BJ (cell line): ENCODE results near the gene PUM1. TPM values are rescaled to one million over a fixed set of nuclear protein-coding genes. Genes with fewer than 3 reads are reported as not detected.

Experiments used
- CTCF ChIA-PET: fragments of 350-600 bp; formaldehyde crosslinking; extraction: SDS; loops from one replicate; lab custom pipeline; 2021; ENCODE audit warnings: antibody characterized with exemption, inconsistent platforms; lab: Yijun Ruan, JAX
- POLR2A ChIA-PET: fragments of 300-600 bp; sonication (Branson Sonifier 250); formaldehyde crosslinking; extraction: SDS; loops from one replicate; lab custom pipeline; 2021; ENCODE audit warnings: antibody characterized with exemption; lab: Charles Lee
- DNase-seq: peaks from one replicate; pipeline ENCODE4 v3.0.0-alpha.2; 2011; ENCODE audit warnings: low read depth
- H3K27me3 ChIP-seq: 2 replicates; pipeline ENCODE4 v1.6.0; 2011; ENCODE audit warnings: low read length; ENCODE audit not compliant: control insufficient read depth, insufficient read depth
- H3K36me3 ChIP-seq: 2 replicates; pipeline ENCODE4 v1.5.1; 2011; ENCODE audit warnings: low read length; ENCODE audit not compliant: control insufficient read depth, insufficient read depth
- H3K4me3 ChIP-seq: 2 replicates; pipeline ENCODE4 v1.5.1; 2011; ENCODE audit warnings: low read depth, mild to moderate bottlenecking, control low read depth, low read length
- polyA plus RNA-seq: library from polyadenylated mRNA; depleted of rRNA; stranded (reverse); fragments of >200 nt; gene quantifications from 2 replicates; pipeline ENCODE4 v1.2.3, GENCODE V29; 2011
- TF ChIP-seq, protein P1 (sequence below): IDR thresholded peaks from 2 replicates; pipeline ENCODE4 v1.5.1; 2011; ENCODE audit warnings: low read depth, mild to moderate bottlenecking, control low read depth, inconsistent platforms, low read length, moderate library complexity; ENCODE audit not compliant: insufficient read depth

Gene PUM1
- polyA plus RNA-seq, 1 experiment: 66.9 TPM

GRCh38 chr1:30919025-30919881, 146.3 kb downstream of the PUM1 start:
- DNase-seq: no peak
- Histone ChIP-seq H3K4me3 (no peak overlapping the region), H3K27me3 (no peaks in the 10 kb centered on the region), H3K36me3 (no peaks in the 10 kb centered on the region)
- CTCF ChIA-PET: interaction anchor here (0.8 to 6.8 kb wide), 9 partner anchors 8 to 199 kb away, joined by 3 to 44 read pairs (median 5); partner anchors contain the start of gene MATN1
- POLR2A ChIA-PET: interaction anchor here (0.7 kb wide), 1 partner anchor 43 kb away, joined by 7 read pairs; no protein-coding TSS in a partner anchor
- TF ChIP-seq, protein P1, sequence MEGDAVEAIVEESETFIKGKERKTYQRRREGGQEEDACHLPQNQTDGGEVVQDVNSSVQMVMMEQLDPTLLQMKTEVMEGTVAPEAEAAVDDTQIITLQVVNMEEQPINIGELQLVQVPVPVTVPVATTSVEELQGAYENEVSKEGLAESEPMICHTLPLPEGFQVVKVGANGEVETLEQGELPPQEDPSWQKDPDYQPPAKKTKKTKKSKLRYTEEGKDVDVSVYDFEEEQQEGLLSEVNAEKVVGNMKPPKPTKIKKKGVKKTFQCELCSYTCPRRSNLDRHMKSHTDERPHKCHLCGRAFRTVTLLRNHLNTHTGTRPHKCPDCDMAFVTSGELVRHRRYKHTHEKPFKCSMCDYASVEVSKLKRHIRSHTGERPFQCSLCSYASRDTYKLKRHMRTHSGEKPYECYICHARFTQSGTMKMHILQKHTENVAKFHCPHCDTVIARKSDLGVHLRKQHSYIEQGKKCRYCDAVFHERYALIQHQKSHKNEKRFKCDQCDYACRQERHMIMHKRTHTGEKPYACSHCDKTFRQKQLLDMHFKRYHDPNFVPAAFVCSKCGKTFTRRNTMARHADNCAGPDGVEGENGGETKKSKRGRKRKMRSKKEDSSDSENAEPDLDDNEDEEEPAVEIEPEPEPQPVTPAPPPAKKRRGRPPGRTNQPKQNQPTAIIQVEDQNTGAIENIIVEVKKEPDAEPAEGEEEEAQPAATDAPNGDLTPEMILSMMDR: no peak

- TF ChIP-seq, protein P1: no peak
- no peaks in the 10 kb centered on the region for H3K36me3 ChIP-seq
- DNase-seq: no peak
- ChIA-PET CTCF (interaction anchor here (1.9 to 8.6 kb wide), 4 partner anchors 115 to 196 kb away, joined by 8 to 548 read pairs (median 176); no protein-coding TSS in a partner anchor), POLR2A (no interaction called here)
- no peaks in the 10 kb centered on the region for H3K27me3 ChIP-seq
- H3K4me3 ChIP-seq: no peak overlapping the region
Measured at GRCh38 chr1:30916296-30916695, 149.2 kb downstream of the PUM1 start.

- no peak overlapping the region for H3K4me3 ChIP-seq
- POLR2A ChIA-PET: no interaction called here
- H3K27me3 ChIP-seq: no peaks in the 10 kb centered on the region
- CTCF ChIA-PET: interaction anchor here (2.2 to 8.6 kb wide), 4 partner anchors 14 to 195 kb away, joined by 10 to 548 read pairs (median 176); no protein-coding TSS in a partner anchor
- no peak for DNase-seq
- TF ChIP-seq, protein P1: no peak
- no peaks in the 10 kb centered on the region for H3K36me3 ChIP-seq
Measured at GRCh38 chr1:30915491-30916230, 149.9 kb downstream of the PUM1 start.

DNA sequence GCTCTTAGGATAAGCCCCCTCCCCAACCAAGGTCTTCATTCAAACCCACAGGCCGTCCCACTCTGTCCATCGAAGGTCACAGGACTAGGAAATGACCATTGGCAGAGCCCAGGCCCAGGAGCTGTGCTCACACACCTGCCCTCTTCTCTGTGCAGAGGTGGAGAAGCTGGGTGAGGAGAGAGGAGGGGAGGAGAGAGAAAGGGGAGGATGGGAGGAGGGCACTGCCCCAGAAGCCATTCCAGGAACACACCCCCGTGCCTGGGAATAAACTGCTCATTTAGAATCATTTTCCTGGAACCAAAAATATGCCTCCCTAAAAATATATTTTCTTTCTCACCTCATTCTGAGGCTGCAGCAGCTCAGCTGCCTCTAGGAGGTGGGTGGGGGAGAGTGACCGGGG, 150.6 kb downstream of the PUM1 start:
- TF ChIP-seq, protein P1: no peak
- ChIA-PET POLR2A (no interaction called here), CTCF (interaction anchor here (0.6 to 8.6 kb wide), 5 partner anchors 14 to 249 kb away, joined by 3 to 548 read pairs (median 90); no protein-coding TSS in a partner anchor)
- no peak overlapping the region for H3K4me3 ChIP-seq
- DNase-seq: no peak
- H3K36me3 ChIP-seq: no peaks in the 10 kb centered on the region
- H3K27me3 ChIP-seq: no peaks in the 10 kb centered on the region

GRCh38 chr1:30914587-30914922, 151.0 kb downstream of the PUM1 start:
- Histone ChIP-seq H3K4me3 (no peak overlapping the region), H3K27me3 (no peaks in the 10 kb centered on the region), H3K36me3 (no peaks in the 10 kb centered on the region)
- POLR2A ChIA-PET: no interaction called here
- CTCF ChIA-PET: interaction anchor here (0.6 to 8.6 kb wide), 6 partner anchors 15 to 249 kb away, joined by 3 to 548 read pairs (median 50); no protein-coding TSS in a partner anchor
- TF ChIP-seq, protein P1: no peak
- DNase-seq: no peak
